NT2/D1 (cell line): ENCODE measurements around the gene TRIM51.

Source experiments
- DNase-seq: peaks from one replicate; pipeline ENCODE4 v3.0.0-alpha.2; 2011; ENCODE audit warnings: low read depth, low spot score
- H3K27me3 ChIP-seq: 2 replicates; pipeline ENCODE4 v1.6.0; 2011; ENCODE audit warnings: mild to moderate bottlenecking; ENCODE audit not compliant: insufficient read length, insufficient read depth
- H3K36me3 ChIP-seq: 2 replicates; pipeline ENCODE4 v1.6.1; 2011; ENCODE audit warnings: mild to moderate bottlenecking, low read length, mixed read lengths; ENCODE audit not compliant: insufficient read depth, insufficient read length
- H3K4me1 ChIP-seq: 2 replicates; pipeline ENCODE4 v1.5.1; 2011; ENCODE audit not compliant: insufficient read depth, insufficient read length
- H3K4me3 ChIP-seq: 2 replicates; pipeline ENCODE4 v1.5.1; 2011; ENCODE audit warnings: low read depth; ENCODE audit not compliant: insufficient read length
- H3K9ac ChIP-seq: 2 replicates; pipeline ENCODE4 v1.6.0; 2011; ENCODE audit warnings: low read depth; ENCODE audit not compliant: insufficient read length
- H3K9me3 ChIP-seq: 2 replicates; pipeline ENCODE4 v1.5.1; 2011; ENCODE audit warnings: mild to moderate bottlenecking, low read length; ENCODE audit not compliant: insufficient read depth
- SUZ12 ChIP-seq: IDR thresholded peaks from 2 replicates; pipeline ENCODE4 v1.6.1; 2011; ENCODE audit not compliant: insufficient read length, insufficient read depth; ENCODE audit errors: extremely low read depth
- YY1 ChIP-seq: IDR thresholded peaks from 2 replicates; pipeline ENCODE4 v1.6.1; 2011; ENCODE audit not compliant: insufficient read length, insufficient read depth
- ZNF274 ChIP-seq: IDR thresholded peaks from 2 replicates; pipeline ENCODE4 v1.6.1; 2011; ENCODE audit warnings: mild to moderate bottlenecking, low read depth, low read length

Gene TRIM51

GRCh38 chr11:55895216-55895615, 12.1 kb downstream of the TRIM51 start:
- H3K4me3 ChIP-seq: no peak overlapping the region
- H3K36me3 ChIP-seq: no peaks in the 10 kb centered on the region
- H3K9me3 ChIP-seq: no peaks in the 10 kb centered on the region
- no peaks in the 10 kb centered on the region for H3K27me3 ChIP-seq
- DNase-seq: peak; percentile 36
- H3K4me1 ChIP-seq: no peaks in the 10 kb centered on the region
- H3K9ac ChIP-seq: no peak overlapping the region
- no peak for TF ChIP-seq YY1
- no peak for TF ChIP-seq SUZ12
- no peak for TF ChIP-seq ZNF274

GRCh38 chr11:55902308-55902707, 19.2 kb downstream of the TRIM51 start:
- Histone ChIP-seq H3K9me3 (no peaks in the 10 kb centered on the region), H3K36me3 (no peaks in the 10 kb centered on the region), H3K9ac (no peak overlapping the region), H3K27me3 (no peaks in the 10 kb centered on the region), H3K4me3 (no peak overlapping the region), H3K4me1 (no peaks in the 10 kb centered on the region)
- DNase-seq: no peak
- TF ChIP-seq ZNF274 (no peak), SUZ12 (no peak), YY1 (no peak)

- Histone ChIP-seq H3K9ac (no peak within 1 kb of the TSS), H3K36me3 (no peaks in the 10 kb centered on the region), H3K9me3 (no peaks in the 10 kb centered on the region), H3K4me3 (no peak within 1 kb of the TSS), H3K4me1 (no peaks in the 10 kb centered on the region), H3K27me3 (no peaks in the 10 kb centered on the region)
- TF ChIP-seq YY1 (no peak), SUZ12 (no peak), ZNF274 (no peak)
- no peak for DNase-seq
Observed at GRCh38 chr11:55914482-55914881, 31.4 kb downstream of the TRIM51 start, which contains the start of gene OR5W2. Gene OR5W2, minus strand, starts transcription at chr11:55914582. Its CDS starts 0 bp downstream, at chr11:55914582.

- no peaks in the 10 kb centered on the region for H3K27me3 ChIP-seq
- H3K4me1 ChIP-seq: no peaks in the 10 kb centered on the region
- no peak overlapping the region for H3K9ac ChIP-seq
- TF ChIP-seq SUZ12 (no peak), YY1 (no peak), ZNF274 (no peak)
- no peak for DNase-seq
- 0 out of 2 replicates have a peak, but pooled peaks cover 5% of the 10 kb centered on the region for H3K9me3 ChIP-seq
- H3K36me3 ChIP-seq: no peaks in the 10 kb centered on the region
- no peak overlapping the region for H3K4me3 ChIP-seq
Observed at GRCh38 chr11:55920537-55920936, 37.4 kb downstream of the TRIM51 start.

GRCh38 chr11:55936300-55936699, 53.2 kb downstream of the TRIM51 start, which contains the start of gene OR5I1:
Gene OR5I1, minus strand, starts transcription at chr11:55936400. Its CDS starts 0 bp downstream, at chr11:55936400.
- Histone ChIP-seq H3K4me3 (no peak within 1 kb of the TSS), H3K4me1 (no peaks in the 10 kb centered on the region), H3K36me3 (no peaks in the 10 kb centered on the region), H3K9ac (no peak within 1 kb of the TSS), H3K27me3 (no peaks in the 10 kb centered on the region), H3K9me3 (no peaks in the 10 kb centered on the region)
- no peak for DNase-seq
- TF ChIP-seq SUZ12: no peak
- TF ChIP-seq YY1: no peak
- no peak for TF ChIP-seq ZNF274
